G401.6 (cell line): ENCODE data around the gene DGKQ.
"Not testable (repeated sequence)": the region's sequence is repeated elsewhere in the genome, so short reads cannot be mapped to it uniquely, and the experiment has no call there.

ENCODE experiments used
- FAIRE-seq: peaks from 2 replicates; lab custom pipeline; 2012; peaks lifted over from hg19 to GRCh38; lab: Jason Lieb, UNC

Gene DGKQ

DNA sequence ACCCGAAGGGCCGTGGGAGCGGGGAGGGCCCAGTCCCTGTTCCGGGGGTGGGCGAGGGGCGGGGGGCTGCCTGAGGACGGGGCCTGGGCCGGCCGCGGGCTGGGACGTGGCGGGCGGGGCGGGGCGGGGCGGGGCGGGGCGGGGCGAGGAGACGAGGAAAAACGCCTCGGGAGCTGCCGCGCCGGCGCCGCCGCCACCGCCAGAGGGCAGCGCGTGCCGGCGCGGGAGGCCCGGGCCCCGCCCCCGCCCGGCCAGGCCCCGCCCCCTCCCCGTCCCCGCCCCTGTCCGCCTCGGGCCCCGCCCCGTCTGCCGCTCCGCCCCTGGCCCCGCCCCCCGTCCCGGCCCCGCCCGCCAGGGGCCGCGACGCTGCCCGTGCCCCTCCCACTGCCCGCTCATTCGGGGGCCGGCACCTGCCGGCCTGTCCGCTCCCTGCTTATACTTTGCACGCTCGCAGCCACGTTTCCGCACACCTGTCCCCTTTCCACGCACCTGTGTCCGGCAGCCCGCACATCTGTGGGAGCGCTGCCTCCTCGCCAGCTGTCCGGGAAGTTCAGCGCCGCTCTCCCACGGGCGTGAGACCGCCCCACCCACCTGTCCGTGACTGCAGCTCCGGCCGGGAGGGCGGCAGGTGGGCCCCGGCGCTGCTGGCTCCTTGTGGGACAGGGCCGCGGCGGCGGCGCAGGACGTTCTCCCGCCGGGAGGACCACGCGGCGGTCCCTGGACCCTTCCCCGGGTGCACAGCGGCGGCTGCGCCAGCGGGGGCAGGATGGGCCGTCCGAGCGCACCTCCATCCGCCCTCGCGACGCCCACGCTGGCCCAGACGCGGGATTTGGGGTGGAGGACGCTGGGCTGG is 36.4 kb upstream of the DGKQ start:
- FAIRE-seq, result no peak

DNA sequence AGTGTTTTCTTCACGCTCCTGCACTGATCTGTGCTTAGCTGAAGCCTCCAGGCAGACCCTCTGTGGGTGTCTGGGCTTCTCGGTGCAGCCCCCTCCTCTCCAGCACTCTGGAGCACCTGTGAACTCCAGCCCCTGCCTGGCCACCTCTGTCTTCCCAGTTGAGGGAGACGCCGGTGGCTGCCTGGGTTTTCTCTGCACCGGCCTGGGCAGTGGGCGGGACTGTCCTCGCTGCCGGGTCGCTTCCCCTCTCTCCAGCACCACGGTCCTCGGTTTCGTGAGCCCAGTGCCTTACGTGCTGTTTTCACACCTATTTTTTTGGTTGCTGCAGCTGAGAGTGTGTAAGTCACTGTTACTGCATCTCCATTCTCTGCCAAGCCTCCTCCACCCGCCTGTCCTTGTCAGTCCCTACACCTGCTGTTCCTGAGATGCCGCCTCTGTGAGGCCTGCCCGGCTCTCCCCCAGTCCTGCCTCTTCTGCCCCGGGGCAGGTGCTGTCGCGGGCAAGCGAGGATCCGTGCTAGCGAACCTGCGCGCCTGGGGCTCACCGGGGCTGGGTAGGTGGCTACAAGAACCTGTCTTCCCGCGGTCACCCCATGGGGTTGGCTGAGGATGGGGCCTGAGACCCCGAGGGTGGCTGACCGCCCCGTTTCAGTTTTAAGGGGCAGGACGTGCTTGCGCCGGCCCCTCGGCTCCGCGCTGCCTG is 35.6 kb upstream of the DGKQ start:
- no peak for FAIRE-seq

DNA sequence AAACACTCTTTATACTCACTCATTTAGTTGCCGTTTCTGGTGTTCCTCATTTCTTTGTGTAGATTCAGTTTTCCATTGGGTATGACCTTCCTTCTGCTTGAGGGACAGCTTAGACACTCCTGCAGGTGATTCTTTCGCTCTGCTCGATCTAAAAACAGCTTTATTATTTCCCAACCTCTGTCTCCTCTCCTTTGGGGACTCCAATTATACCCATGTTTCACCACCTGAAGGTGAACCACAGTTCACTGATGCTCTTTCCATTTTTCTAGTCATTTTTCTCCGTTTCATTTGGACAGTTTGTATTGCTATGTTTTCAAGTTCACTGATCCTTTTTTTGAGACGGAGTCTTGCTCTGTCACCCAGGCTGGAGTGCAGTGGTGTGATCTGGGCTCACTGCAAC is 33.5 kb upstream of the DGKQ start:
- FAIRE-seq, result no peak

DNA sequence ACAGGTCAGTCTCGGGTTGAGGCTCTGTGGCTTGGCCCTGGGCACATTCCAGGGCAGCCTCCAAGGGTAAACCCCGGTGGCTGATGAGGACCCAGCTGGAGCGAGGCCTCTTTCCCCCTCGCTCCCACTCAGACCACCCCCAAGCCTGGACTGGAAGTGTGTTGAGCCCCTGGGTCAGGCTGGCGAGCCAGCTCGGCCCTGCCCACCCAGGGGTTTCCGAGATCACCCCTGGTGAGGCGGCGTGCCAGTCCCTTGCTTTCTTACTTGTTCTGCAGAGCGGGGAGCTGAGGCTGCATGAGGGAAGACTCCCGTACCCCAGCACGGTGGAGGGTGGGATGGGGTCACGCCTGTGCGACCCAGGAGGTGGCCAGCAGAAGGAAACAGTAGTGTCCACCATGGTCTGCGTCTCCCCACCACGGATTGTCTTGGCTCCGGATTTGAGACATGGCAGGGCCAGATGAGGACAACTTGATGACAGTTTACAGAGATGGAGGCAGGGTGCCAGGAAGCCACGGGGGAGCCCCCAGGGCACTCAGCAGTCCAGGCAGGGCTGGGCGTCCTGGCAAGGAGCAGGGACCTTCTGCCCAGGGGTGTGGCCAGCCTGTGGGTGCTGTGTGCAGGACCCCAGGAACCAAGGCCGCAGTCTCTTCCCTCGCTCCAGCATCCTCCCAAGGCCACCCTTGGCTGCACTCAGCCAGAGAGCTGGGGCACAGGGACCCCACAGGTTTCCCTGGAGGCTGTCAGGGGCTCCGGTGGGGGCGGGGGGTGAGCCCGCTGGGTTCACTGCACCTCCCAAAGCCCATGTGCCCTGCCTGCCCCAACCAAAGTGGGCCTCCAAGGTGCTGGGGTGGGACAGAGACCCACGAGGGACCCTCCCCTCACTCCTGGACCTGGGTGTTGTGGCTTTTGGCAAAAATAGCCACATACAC is 31.5 kb upstream of the DGKQ start:
- no peak for FAIRE-seq

DNA sequence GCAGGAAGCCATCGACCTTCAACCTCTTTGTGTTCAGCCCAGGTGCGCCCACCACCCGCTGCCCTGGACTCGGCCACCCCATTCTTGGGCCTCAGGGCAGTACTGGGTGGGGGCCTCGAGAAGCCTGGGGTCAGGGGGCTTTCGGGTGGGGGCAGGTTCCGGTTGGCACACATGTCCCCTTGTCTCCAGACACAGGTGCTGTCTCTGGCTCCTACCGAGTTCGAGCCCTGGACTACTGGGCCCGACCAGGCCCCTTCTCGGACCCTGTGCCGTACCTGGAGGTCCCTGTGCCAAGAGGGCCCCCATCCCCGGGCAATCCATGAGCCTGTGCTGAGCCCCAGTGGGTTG is 30.7 kb upstream of the DGKQ start:
- no peak for FAIRE-seq

DNA sequence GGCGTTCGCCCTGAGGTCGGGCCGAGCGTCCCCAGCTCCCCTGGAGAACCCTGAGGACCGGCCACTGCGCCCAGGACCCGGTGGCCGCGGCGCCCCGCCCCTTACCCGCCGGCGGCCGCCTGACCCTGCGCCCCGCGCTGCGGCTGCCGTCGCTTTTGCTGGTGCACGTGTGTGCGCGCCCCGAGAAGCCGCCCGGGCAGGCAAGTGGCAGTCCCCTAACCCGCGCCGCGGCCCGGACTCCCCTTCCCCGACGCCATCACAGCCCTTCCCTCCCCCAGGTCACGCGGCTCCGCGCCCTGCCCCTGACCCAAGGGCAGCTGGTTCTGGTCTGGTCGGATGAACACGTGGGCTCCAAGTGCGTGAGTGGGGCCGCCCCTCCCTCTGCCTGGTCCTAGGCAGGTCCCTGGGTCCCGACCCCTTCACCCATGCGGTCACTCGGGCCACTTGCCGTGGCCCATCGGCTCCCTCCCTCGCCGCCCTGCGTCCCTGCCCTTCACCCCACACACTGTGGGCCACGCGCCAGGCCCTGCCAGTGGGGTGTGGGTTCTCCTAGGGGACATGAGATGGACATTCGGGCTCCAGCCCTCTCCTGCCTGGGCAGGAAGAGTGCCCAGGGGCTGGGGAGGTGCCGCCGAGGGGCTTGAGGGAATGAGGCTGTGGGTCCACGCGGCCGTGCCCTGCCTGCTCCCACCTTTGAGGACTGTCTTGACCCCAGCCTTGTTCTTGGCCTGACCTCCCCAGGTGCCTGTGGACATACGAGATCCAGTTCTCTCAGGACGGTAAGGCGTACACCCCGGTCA is 30.1 kb upstream of the DGKQ start:
- no peak for FAIRE-seq

DNA sequence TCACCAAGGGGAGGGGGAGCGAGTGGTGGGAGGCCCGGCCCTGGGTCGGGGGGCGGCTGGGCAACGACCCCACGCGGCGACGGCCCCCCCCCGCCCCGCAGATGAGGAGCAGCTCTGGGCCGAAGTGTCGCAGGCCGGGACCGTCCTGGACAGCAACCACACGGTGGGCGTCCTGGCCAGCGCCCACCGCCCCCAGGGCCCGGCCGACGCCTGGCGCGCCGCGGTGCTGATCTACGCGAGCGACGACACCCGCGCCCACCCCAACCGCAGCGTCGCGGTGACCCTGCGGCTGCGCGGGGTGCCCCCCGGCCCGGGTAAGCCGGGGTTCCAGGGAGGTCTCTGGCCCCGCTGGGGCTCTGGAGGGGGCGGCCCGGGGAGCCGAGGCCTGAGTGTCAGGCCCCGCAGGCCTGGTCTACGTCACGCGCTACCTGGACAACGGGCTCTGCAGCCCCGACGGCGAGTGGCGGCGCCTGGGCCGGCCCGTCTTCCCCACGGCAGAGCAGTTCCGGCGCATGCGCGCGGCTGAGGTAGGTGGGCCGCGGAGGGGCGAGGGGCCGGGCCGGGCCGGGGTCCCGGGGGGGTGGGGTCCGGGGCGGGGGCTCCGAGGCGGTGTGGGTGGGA is 29.4 kb upstream of the DGKQ start:
- no peak for FAIRE-seq

DNA sequence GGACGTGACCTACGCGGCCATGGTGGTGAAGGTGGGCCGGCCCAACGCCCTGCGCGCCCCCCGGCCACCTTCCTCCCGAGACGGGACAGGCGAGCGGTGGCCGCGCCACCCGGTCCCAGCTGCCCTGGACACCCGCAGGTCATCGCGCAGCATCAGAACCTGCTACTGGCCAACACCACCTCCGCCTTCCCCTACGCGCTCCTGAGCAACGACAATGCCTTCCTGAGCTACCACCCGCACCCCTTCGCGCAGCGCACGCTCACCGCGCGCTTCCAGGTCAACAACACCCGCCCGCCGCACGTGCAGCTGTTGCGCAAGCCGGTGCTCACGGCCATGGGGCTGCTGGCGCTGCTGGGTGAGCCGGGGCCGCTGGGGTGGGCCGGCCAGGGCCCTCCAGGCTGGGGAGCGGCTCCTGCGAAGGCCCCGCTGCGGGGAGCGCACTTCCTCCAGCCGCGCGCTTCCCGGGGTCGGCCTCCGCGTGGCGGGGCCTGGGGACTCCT is 28.8 kb upstream of the DGKQ start:
- no peak for FAIRE-seq

DNA sequence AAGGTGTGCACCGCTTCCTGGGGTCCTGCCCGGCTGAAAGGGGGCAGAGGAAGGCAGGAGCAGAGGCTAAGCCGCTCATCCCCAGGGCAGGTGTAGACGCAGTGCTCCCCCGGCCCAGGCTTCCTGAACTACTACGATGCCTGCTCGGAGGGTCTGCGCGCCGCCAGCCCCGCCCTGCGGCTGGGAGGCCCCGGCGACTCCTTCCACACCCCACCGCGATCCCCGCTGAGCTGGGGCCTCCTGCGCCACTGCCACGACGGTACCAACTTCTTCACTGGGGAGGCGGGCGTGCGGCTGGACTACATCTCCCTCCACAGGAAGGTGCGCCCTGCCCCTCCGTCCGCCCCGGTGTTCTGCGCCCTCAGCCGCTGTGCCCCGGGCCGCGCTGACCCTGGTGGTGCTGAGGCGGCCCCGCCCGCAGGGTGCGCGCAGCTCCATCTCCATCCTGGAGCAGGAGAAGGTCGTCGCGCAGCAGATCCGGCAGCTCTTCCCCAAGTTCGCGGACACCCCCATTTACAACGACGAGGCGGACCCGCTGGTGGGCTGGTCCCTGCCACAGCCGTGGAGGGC is 28.3 kb upstream of the DGKQ start:
- FAIRE-seq, result no peak

DNA sequence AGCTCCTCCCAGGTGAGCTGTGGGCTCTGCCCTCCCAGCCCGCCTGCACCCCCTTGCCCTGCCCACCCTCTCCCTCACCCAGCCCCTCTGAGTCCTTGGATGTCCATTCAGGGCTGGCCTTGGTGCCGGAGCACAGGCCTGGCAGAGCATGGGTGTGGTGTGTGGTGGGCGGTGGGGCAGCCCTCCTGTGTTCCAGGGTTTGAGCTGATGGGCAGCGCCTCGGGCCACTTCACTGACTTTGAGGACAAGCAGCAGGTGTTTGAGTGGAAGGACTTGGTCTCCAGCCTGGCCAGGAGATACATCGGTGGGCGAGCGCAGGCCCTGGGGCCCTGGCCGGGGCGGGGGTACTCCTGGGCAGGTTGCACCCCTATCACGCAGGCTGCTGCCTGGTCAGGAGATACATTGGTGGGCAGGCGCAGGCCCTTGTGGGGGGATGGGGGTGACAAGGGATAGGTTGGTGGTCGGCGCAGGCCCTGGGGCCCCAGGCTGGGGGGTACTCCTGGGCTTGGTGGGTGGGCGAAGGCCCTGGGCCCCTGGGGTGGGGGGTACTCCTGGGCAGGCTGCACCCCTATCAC is 27.4 kb upstream of the DGKQ start:
- no peak for FAIRE-seq

DNA sequence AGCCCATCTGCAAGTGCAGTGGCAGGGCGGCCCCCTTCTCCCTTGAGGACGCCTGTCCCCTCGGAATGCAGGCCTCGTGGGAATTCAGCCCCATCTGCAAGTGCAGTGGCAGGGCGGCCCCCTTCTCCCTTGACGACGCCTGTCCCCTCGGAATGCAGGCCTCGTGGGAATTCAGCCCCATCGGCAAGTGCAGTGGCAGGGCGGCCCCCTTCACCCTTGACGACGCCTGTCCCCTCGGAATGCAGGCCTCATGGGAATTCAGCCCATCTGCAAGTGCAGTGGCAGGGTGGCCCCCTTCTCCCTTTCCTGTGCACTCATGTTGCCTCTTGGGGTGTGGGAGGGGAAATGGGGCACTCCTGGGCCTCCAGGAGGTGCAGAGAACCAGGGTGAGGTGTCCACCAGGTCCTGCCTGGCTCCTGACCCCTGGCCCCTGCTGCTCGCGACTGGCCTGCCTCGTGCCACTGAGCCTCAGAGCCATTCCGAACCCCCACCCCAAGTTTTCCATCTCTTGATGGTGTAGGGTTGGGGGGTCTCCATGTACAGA is 26.6 kb upstream of the DGKQ start:
- no peak for FAIRE-seq

DNA sequence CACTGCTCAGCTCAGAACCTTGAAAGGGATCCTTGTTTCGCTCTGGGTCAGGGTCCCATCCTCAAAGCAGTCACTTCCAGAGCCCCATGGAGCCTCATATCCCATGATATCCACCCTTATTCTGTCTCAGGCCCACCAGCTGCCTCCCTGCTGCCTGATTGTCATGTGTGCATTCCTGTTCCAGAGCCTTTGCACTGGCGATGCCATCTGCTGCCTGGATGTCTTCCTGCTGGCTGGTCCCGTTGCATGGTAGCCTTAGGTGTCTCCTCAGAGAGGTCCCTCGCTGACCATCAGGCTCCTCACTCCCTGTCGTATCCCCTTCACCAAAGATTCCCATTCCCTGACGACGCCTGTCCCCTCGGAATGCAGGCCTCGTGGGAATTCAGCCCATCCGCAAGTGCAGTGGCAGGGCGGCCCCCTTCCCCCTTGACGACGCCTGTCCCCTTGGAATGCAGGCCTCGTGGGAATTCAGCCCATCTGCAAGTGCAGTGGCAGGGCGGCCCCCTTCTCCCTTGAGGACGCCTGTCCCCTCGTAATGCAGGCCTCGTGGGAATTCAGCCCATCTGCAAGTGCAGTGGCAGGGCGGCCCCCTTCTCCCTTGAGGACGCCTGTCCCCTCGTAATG is 26.0 kb upstream of the DGKQ start:
- not testable (repeated sequence) for FAIRE-seq

DNA sequence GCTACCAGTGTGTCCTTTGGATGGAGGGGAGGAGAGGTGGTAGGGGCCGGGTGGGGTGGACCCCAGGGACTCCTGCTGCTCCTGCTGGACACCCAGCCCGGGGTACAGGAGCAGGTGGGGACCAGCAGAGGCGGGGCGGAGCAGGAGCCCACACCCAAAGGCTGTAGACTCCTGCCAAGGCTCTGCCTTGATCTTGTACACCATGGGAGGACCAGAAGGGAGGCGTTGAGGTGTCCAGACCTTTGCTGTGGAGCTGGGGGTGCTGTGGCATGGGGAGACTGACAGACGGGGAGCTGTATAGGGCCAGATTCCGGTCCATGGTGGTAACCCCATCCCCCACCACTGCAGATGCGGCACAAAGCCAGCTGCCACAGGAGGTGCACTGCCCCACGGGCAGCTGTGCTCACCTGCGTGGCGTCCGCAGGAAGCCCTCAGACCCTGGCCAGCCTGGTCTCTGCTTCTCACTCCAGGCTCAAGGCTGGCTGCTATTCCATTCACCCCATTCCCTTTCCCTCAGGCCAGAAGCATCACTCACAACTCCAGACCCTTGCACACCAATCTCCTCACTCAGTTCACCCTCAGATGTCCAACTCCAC is 24.8 kb upstream of the DGKQ start:
- FAIRE-seq, result no peak

DNA sequence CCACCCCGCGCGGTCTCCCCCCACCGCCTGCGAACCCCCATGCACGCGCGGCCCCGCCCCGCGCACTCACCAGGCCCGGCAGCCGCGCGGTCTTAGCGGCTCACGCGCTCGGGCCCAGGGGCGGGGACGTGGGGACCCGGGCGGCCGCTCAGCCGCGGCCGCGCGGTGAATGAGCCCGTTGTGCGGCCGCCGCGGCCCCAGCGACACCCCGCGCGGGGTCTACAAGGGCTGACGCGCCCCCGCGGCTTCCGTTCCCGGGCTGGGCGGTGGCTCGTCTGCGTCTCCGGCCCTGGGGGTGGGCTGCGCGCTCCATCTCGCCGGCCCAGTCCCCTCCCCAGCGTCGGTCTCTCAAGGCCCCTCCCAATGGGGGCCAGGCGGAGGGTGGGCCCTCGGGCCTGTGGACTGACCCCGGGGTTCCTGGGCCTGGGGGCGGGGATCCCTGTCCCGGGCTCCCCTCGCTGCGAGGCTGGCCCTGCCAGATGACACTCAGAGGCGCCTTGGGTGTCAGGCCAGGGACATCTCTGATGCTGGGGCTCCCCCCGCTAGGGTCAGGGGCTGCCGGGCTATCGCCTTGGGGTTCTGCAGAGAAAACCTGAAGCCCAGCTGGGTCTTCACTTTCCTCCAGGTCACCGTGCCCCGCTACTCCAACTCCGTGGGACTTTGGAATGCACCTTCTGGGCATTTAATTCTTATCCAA is 24.2 kb upstream of the DGKQ start:
- FAIRE-seq, result no peak

DNA sequence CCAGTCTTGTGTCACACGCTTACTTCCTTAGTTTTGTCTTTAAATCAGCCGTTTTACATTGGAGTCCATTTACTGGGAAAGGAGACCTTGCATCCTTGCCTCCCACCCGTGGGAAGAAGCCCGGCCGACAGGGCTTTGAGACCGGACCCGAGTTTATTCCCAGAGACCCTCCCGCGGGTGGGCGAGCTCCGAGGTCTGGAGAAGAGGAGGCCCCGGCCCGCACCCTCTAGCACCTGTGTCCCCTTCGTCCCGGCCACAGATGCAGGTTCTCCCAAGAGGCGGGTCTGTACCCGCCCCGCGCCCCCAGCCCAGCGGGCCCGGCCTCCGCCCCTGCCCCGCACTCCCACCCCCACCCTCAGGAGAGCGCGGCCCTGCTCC is 23.6 kb upstream of the DGKQ start:
- FAIRE-seq, result no peak

DNA sequence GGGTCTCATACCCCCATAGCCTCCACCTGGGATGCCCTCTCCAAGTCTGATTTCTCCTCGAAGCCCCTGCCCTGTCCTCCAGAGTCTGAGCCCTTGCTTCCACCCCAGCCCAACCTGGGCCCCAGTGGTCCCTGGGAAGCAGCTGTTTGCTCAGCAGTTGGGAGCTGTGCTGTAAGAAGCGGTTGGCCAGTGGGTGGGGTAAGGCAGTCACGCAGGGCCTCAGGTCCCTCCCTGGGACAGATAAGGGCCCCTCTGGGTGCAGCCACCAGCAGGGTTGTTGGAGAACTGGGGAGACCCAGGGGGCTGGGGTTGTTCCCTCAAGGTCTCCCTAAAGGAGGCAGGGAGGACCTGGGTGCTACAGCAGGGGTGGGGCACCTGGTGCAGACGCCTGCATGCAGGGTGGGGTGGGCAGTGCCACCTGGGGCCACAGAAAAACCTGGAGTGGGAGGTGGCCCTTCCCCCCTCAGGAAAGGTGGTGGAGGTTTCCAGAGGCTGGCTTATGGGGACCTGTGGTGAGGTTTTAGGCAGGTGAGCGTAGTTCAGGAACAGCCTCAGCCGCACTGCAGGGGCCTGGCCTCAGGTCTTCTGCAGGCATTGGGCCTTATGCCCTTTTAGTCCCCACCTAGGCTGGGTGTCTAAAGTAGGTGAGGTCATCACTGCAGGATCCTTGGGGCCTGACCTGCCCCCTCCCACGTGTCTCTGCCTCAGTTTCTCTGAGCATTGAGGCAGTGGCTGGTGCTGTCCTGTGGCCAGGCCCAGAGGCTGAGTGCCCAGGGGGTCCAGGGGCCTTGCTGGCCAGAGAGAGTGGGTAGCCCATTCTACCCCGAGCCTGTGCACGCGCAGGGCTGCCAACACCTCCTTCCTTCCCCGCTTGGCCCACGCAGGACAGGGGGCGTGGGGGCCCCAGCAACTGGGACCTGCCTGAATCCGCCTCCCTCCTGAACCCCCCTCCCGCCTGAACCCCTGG is 22.9 kb upstream of the DGKQ start:
- FAIRE-seq, result no peak

DNA sequence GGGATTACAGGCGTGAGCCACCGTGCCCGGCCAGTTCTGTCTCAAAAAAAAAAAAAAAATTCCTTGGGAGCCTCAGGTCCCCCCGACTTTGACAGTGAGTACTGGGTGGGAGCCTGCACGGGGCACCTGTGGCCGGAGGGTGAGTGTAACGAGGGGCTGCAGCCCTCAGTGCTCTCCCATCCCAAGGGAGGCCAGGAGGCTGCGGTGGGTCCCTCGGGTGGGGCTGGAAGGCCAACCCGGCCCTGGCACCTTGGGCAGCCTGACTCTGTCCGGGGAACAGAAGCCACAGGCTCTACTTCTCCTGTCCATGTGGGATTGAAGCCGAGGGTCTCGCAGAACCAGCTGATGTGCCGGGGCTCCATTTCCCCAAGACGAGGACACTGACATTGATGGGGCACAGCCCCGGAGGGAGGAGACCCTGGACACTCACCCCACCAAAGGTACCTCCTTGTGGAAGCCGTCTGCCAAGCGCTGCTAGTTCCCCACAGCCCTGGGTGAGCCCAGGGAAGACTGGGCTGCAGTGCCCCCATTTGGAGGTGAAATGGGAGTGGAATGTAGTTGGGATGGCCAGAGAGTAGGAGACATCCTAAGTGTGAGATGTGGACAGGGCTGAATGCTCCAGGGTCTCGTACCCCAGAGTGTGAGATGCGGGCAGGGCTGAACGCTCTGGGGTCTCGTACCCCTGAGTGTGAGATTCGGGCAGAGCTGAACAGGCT is 22.1 kb upstream of the DGKQ start:
- FAIRE-seq, result no peak
